NOMO-1 treated with DMSO at 0.1 percent for 48 hours (cell line): ENCODE data around the gene ZSCAN30.

Experiments used
- DNase-seq: peaks from one replicate; lab custom pipeline; 2025; ENCODE audit not compliant: unreplicated experiment; lab: John Stamatoyannopoulos, UW

Gene ZSCAN30

DNA sequence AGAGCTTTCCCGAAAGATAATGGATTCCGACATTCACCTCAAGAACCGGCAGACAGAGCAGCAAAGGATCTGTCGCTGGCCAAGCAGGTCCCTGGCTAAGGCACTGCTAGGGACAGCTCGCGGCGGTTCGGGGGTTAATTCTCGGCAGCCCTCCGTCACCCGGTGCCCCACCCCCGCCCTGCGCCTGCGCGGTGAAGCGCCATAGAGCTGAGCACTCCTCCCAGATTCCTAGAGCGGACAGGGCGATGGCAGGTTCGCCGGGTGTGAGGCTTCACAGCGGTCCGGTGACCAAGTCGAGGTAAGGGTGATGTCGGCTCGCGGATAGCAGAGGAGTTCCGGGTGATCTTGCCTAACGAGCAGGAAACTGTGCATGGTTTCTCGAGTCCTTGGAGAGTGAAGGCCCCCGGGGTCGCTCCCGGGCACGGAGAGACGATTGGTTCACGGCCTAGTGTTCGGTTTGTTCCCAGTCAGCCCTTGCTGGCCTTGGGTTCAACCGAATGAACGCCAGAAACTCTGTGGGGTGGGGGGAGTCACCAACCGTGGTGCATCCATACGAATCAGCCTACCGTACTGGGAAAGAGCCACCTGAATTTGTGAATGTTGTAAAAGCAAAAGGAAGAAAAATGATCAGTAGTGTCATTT is at the start of gene ZSCAN30:
Gene ZSCAN30 (minus strand): TSS at position 136 of the 642 bp plus-strand sequence. CDS start 25,877 bp downstream, outside the sequence.
- DNase-seq: peak; percentile 89

DNA sequence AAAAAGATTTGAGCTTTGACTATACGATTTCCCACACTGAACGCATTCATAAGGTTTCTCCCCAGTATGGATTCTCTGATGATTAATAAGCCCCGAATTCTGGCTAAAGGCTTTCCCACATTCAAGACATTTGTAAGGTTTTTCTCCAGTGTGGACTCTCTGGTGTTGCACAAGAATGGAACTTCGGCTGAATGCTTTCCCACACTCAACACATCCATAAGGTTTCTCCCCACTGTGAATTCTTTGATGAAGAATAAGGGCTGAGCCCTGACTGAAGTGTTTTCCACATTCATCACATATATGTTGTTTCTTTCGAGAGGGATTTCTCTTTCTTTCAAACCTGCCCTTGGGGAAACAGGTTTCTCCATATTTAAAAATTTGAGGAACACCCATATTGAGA is 47.3 kb upstream of the ZSCAN30 start:
- no peak for DNase-seq

DNA sequence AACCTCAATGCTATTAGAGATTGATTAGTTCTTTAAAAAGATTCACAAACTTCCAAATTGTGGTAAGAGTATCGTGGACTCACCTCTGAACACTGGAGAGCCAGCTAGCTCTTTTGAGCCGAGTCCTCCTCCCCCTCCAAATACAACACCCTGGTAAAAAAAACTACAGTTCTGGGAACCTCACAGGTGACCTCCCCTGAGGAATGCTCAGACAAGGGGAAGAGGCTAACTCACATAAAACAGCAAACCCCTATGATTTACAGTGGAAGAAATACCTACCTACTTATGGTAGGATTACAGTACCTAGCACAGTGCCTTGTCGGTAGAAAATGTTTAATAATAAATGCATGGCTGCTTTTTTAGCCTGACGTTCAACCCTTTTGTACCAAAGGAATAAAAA is 45.8 kb upstream of the ZSCAN30 start:
- no peak for DNase-seq

DNA sequence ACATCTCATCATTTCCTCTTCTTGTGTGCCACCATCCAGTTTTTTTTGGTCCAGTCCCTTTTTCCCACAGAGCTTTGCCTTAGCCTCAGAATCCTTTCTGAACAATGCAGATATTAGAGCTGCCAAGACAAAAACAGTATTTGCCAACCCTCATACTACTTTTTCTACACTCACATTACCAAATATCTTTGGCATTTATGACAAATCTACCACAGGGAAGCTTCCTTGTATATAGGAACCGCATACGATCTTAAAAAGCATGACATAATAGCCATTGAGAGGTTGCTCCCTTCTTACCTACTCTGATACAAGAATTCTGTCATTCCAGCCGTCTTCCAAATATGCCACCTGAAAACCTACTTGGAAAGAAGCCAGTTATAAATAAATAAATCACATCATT is 44.8 kb upstream of the ZSCAN30 start:
- no peak for DNase-seq

DNA sequence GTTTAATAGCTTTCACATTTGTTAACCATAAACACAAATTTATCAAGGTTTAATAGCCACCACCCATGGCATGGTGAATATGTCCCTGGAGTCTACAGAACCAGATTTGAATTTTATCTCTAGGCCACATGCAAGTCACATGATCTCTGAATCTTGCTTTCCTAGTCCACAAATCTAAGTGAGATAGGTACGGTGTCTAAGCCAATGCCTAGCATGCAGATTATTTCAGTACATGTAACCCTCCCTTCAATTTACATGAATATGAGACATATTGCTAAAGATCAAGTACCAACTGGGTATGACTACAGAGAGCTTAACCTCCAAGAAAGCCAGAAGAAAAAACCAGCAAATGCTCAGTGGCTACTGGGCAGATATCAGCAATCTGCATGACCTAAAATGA is 44.2 kb upstream of the ZSCAN30 start:
- DNase-seq: no peak

DNA sequence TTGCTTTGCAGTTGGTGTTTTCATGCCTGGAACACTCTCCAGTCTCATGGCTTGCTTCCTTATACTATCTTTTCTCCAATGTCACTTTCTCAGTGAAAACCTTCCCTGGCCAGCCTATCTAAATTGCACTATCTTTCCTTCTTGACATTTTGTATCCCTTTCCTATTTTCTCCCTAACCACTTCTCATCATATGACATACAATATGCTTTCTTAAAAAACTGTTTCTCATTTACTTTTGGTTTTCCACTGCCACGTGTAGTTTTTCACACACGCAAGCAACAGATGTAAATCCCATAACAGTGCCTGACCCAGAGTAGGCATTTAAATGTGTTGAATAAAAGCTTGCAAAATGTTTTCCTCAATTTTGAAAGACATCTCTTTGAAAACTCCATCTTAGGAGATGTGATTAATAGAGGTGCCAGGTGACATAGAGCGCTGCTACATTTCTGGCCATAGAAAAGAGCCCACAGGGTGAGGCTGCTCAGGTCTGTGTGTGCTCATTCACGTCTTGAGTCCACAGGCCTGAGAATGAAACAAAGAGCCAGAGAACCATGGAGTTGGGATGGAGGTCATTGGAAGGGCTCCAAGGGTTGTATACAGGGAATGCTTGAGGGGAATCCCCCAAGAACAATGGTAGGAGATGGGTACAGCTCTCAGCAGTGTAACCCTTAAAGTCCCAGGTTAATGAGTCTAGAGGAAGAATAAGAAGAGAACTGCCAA is 41.5 kb upstream of the ZSCAN30 start:
- DNase-seq: no peak

DNA sequence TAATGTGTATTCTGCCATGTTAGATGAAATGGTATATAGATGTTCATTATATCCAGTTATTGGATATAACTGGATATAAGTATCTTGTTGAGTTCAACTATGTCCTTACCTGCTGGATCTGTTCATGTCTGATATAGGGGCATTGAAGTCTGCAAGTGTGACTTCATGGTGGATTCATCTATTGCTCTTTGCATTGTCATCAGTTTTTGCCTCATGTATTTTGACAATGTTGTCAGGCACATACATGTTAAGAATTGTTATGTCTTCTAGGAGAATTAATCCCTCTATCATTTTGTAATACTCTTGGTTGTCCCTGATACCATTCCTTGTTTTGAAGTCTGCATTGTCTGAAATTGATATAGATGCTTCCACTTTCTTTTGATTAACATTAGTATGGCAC is 38.8 kb upstream of the ZSCAN30 start:
- DNase-seq: no peak

DNA sequence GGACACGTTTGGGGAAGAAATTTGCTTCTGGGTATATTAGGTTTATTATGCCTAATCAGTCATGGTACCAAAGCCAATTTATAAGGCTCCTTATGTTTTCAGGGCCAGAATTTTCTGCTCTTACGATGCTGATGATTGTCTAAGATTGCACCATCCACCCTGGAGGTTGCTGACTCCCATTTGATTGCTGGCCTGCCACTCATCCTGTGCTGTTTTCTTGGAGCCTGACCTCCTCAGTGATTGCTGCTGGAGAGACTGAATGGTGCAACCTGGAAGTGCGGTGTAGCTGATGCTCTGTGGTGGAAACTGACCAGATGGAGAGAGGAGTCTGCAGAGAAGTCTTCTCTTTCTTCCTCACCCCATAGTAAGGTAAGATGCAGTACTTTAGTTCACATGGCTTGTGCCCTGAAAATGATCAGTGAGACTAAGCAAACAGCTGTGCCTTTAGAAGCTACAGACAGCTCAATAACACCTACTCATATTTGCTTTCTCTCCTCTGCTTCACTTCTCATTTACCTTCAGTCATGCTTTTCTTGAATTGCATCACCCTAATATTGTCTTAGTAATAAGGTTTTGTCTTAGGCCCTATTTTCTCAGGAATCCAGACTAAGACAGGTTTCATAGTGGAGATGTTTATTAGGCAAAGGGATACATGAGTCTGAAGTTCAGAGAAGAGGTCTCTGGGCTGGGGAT is 36.8 kb upstream of the ZSCAN30 start:
- DNase-seq: no peak

DNA sequence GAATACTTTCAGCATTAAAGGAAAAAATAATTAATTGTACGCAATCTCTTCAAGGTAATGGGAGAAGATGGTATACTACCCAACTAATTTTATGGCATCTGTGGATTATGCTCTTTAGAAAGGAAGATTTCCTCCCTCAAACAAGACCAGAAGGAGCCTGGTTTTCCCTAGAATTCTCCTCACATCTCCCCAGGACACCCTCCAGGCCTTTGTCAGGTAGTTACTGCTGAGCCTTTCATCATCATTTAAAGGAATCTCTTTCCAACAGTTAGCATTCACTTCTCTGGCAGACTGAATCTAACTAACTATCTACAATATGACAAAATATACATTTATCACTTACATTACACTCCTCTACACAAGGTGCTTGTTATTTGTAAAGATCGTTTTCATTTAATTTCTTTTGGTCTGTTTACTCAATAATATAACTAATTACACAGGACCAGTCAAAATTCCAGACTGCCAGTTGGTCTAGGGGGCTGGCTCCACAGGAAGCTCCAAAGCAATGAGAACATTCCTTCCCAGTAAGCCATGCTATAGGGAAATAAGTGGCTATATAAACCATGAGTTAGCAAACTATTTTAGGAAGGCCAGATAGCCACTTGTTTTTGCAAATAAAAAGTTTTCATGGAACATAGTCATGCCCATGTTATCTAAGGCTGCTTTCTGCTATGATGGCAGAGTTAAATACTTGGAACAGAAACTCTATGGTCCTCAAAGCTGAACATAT is 35.1 kb upstream of the ZSCAN30 start:
- DNase-seq: no peak

DNA sequence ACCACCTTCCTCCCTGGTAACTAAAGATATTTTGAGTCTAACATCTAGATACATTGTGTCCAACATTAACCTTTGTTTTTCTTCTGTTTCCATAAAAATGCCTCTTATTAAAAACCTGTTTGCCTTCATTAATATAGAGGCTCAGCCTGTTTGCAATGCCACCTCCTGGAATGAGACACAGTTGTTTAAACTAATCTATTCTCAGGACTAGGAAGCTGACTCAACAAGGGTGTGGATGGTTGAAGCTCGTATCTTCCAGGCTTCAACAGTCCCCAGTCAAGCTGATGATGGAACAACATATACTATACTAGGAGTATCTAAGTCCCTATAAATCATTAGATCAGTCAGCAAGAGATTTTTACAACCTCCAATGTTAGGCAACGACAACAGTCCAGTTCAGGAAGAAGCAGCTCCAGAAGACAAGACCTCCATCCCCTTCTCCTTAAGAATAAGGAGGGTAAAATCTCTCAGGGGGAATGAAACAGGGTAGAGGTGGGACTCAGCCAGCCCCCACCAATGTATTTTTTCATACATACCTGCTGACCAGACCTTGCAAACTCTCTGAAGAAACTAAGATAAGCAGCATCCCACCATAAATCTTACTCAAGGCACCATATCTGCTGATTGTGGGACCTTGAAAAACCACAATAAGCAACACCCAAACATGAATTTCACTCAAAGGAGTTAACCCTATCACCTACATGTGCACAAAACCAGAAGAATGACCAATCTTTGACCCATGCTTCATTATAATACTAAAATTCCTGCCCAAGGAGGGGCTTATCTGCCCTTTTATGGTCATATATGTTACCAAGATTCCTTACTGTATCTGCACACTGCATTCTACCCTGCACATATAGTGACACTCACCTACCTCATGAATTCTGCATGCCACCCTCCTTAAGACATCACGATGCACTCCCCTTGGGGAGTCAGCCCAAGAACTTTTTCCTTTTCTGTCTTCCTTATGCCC is 32.7 kb upstream of the ZSCAN30 start:
- DNase-seq: no peak

DNA sequence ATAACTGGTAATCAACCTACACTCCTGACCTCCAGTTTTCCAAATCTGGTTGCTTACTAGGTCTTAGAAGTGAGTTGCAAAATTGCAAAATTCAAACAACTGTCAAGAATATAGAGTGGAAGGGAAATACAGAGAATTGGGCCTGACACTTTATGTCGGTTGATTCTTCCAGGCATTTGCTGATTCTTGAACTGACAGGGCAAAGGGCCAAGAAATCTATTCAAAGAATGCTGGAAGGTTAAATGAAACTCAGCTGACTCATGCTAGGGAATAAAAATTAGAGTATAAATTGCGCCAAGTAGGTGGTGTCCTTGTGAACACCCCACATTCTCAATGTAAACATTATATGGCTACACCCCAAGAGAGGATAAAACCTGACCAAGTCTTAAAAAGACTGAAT is 21.5 kb upstream of the ZSCAN30 start:
- DNase-seq: no peak

DNA sequence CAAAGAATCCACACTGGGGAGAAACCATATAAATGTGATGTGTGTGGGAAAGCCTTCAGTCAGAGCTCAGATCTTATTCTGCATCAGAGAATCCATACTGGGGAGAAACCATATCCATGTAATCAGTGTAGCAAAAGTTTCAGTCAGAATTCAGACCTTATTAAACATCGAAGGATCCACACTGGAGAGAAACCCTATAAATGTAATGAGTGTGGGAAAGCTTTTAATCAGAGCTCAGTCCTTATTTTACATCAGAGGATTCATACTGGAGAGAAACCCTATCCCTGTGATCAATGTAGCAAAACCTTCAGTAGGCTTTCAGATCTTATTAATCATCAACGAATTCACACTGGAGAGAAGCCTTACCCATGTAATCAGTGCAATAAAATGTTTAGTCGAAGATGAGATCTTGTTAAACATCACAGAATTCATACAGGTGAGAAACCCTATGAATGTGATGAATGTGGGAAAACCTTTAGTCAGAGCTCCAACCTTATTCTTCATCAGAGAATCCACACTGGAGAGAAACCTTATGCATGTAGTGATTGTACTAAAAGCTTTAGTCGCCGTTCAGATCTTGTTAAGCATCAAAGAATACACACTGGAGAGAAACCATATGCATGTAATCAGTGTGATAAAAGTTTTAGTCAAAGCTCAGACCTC is 16.7 kb upstream of the ZSCAN30 start:
- no peak for DNase-seq

DNA sequence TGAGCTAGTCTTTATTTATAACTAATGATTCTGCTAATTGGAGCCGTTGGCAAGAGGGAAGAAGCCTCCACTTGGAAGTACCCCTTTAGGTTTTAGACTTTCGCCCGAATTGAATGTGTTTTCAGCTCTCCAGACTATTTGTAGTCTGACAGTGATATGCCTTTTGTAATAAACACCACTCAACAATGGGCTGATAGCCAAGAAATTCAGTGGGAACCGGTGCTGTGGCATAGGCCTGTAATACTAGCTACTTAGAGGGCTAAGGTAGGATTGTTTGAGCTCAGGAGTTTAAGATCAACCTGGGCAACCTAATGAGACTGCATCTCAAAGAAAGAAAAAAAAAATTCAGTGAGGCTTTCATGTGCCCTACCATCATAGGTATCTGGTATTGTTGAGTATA is 13.6 kb upstream of the ZSCAN30 start:
- no peak for DNase-seq

DNA sequence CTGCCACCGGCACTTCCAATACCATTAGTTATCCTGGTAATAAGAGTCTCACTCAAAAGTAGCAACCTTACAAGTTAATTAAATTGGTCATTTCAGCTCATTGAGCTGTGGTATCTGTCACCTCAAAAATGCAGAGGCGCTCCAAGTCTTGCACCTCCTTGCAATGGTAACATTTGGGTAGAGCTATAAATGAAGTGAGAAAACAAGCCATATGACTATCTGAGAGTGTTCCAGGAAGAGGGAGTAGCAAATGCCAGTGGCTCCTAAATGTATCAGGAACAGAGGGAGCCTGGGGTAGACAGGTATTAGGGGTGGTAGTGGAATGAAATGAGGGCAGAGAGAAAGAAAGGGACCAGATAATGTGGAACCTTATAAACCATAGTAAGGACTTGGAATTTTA is 6.0 kb upstream of the ZSCAN30 start:
- DNase-seq: no peak

DNA sequence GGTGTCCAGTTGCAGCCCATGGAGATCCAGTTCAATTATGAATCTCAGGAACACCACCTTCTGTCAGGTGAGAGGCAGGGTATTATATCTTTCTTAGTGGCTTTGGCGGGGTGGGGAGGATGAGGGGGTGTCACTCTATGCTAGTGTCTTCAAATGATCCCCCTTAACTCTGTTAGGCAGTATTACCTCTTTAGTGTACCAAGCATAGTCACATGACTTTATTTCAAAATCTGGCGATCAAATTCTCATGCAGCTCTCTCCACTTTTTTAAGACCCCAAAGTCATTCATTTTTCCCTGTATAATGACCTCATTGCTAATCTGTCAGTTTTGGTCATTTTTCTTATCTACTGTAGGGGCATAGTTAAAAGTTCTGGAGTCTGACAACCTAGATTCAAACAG is 1.1 kb upstream of the ZSCAN30 start:
- DNase-seq: no peak

DNA sequence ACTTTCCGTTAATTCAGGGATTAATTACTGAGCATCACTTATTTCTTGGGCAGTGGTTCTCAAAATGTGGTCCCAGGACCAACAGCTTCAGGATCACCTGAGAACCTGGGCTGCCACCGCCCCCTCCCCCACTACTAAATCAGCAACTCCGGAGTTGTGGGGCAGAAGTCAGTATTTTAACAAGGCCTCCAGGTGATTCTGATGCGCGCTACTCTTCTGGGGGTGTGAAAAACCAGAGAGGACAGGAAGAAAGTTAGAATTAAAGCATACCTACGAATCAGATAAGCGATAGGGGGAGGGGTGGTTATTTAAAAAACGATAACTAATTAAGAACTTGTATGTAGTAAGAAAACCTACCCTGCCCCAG is 319 bp downstream of the ZSCAN30 start:
- DNase-seq: no peak

DNA sequence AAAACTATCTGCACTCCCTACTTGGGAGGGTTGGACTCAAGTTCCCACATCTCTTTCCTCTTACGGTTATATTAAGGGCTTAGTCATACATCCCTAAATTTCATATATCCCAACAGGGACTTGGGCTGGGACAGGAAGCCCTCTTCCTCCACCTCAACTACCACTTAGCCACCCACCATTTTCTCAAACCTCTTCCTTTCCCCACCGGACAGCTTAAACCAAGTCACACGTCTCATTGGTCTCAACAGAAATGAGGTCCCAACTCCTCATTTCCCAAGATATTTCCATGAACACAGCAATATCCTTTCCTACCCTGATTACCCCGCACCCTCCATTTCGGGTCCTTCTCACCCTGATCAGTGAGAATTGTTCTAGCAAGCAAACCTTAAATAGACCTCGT is 736 bp downstream of the ZSCAN30 start:
- DNase-seq: no peak

DNA sequence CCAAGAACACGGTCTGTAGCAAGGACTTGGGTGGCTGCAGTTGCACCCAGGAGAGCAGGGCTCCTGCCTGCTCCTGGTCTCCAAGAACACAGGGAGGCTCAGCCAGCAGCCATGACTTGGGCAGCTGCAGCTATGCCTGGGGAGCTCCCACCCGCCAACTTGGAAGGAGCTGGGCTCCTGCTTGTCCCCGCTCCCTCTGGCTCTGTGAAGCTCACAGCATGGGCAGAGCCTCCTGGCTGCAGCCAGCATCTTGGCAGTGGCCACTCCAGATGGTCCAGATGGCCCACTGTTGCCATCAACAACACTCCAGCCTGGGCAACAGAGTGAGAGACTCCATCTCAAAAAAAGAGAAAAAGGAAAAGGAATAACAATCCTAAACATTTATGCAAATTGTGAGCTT is 5.2 kb downstream of the ZSCAN30 start:
- DNase-seq: no peak

DNA sequence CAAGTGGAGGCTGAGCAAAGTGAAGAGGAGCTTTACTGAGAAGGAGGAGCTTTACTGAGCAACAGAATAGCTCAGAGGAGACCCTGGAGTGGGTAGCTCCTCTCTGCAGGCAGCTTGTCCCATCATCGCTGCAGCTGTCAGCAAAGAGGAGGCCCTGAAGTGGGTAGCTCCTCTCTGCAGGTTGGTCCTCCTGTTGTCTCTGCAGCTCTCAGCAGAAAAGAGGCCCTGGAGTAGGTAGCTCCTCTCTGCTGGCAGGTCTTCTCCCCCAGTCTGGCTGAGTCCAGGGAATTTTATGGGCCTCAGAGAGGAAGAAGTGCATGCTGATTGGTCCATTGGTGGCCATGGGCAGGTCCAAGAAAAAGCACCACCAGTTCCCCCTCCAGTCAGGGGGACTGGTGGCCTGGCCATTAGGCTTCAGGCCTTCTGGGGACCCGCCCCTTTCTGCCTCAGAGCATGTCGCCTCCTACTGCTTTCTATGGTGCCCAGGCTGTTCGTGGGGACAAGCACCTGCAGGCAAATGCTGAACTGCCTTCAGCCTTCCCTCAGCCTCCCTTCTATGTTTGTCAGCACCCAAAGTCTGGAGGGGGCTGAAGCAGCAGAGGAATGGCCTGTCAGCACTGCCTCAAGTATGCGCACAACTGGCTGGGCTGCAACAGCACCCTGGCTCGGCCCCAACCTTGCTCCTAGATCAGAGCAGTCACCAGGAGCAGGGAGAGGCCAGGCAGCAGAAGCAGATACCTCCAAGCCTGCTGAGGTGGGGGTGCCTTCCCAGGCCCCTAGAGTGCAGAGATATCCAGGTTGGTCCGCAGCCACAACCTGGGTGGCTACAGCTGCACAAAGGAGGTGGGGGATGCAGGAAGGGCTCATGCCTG is 5.9 kb downstream of the ZSCAN30 start:
- no peak for DNase-seq
